WTC11 (cell line): ENCODE data around the gene CIBAR2. TPM values are rescaled to one million over a fixed set of nuclear protein-coding genes. Genes with fewer than 3 reads are reported as not detected.

Experiments
- ATAC-seq: fragments of 200-7000 bp; cut with Tn5 transposase; 2 replicates; pipeline ENCODE4 v1.10.0; 2021; ENCODE audit warnings: mild to moderate bottlenecking, moderate library complexity
- CTCF ChIA-PET: fragments of 300-600 bp; sonication (Branson Sonifier 250); formaldehyde crosslinking; loops from one replicate; lab custom pipeline; 2021; ENCODE audit warnings: antibody characterized with exemption; lab: Charles Lee
- POLR2A ChIA-PET: fragments of 350-600 bp; sonication (Branson Sonifier 250); formaldehyde crosslinking; loops from one replicate; lab custom pipeline; 2021; ENCODE audit warnings: antibody characterized with exemption; lab: Charles Lee
- DNase-seq: peaks from one replicate; pipeline ENCODE4 v3.0.0; 2021; ENCODE audit warnings: low spot score
- H3K27ac Mint-ChIP-seq: 2 replicates; pipeline ENCODE4 v1.8.0; 2021; ENCODE audit warnings: mixed read lengths
- H3K27me3 Mint-ChIP-seq: 2 replicates; pipeline ENCODE4 v1.8.0; 2021; ENCODE audit warnings: low read depth, mild to moderate bottlenecking, moderate library complexity, mixed read lengths
- H3K36me3 Mint-ChIP-seq: 2 replicates; pipeline ENCODE4 v1.8.0; 2021; ENCODE audit warnings: mixed read lengths
- H3K4me1 Mint-ChIP-seq: 2 replicates; pipeline ENCODE4 v1.8.0; 2022; ENCODE audit warnings: mixed read lengths
- H3K4me3 Mint-ChIP-seq: 2 replicates; pipeline ENCODE4 v1.8.0; 2021; ENCODE audit warnings: mild to moderate bottlenecking, moderate library complexity, mixed read lengths
- H3K9me3 Mint-ChIP-seq: 2 replicates; pipeline ENCODE4 v1.8.0; 2021; ENCODE audit warnings: mixed read lengths
- CREM ChIP-seq: sonication (generic); formaldehyde crosslinking; IDR thresholded peaks from 2 replicates; pipeline ENCODE4 v1.8.1; 2022; ENCODE audit warnings: mild to moderate bottlenecking, missing genetic modification reagents, moderate library complexity
- FOXP1 ChIP-seq: sonication (generic); formaldehyde crosslinking; IDR thresholded peaks from 2 replicates; pipeline ENCODE4 v1.8.0; 2022; ENCODE audit warnings: missing genetic modification reagents, mild to moderate bottlenecking, moderate library complexity, borderline replicate concordance
- JUN ChIP-seq: sonication (generic); formaldehyde crosslinking; IDR thresholded peaks from 2 replicates; pipeline ENCODE4 v1.8.0; 2023; ENCODE audit warnings: mild to moderate bottlenecking, missing genetic modification reagents
- NFATC4 ChIP-seq: fragments of 250-450 bp; sonication (Bioruptor Pico); IDR thresholded peaks from 2 replicates; pipeline ENCODE4 v1.9.0; 2021; ENCODE audit warnings: mild to moderate bottlenecking
- NR3C1 ChIP-seq: sonication (generic); formaldehyde crosslinking; conservative IDR thresholded peaks from 2 replicates; pipeline ENCODE4 v1.8.1; 2023; ENCODE audit warnings: low read depth, mild to moderate bottlenecking, missing genetic modification reagents
- RORB ChIP-seq: fragments of 250-450 bp; sonication (Bioruptor Pico); IDR thresholded peaks from 2 replicates; pipeline ENCODE4 v1.9.0; 2021; ENCODE audit warnings: mild to moderate bottlenecking
- SOX15 ChIP-seq: fragments of 250-450 bp; sonication (Bioruptor Pico); IDR thresholded peaks from 2 replicates; pipeline ENCODE4 v1.9.0; 2021; ENCODE audit warnings: mild to moderate bottlenecking
- TEAD1 ChIP-seq: sonication (generic); formaldehyde crosslinking; IDR thresholded peaks from 2 replicates; pipeline ENCODE4 v1.8.0; 2022; ENCODE audit warnings: mild to moderate bottlenecking, missing genetic modification reagents
- ZNF138 ChIP-seq: sonication (generic); formaldehyde crosslinking; conservative IDR thresholded peaks from 2 replicates; pipeline ENCODE4 v1.8.1; 2022; ENCODE audit warnings: mild to moderate bottlenecking, moderate library complexity, missing genetic modification reagents
- ZNF263 ChIP-seq: sonication (generic); formaldehyde crosslinking; IDR thresholded peaks from 2 replicates; pipeline ENCODE4 v1.8.1; 2022; ENCODE audit warnings: low read depth, mild to moderate bottlenecking, moderate library complexity, missing genetic modification reagents
- ZNF317 ChIP-seq: sonication (generic); formaldehyde crosslinking; IDR thresholded peaks from 2 replicates; pipeline ENCODE4 v1.8.1; 2023; ENCODE audit warnings: low read depth, mild to moderate bottlenecking, moderate library complexity, missing genetic modification reagents, borderline replicate concordance
- ZNF416 ChIP-seq: fragments of 250-450 bp; sonication (Bioruptor Pico); IDR thresholded peaks from 2 replicates; pipeline ENCODE4 v1.9.0; 2021; ENCODE audit warnings: mild to moderate bottlenecking, inconsistent platforms
- total RNA-seq: library from RNA; stranded (reverse); gene quantifications from 3 replicates; pipeline ENCODE4 v1.2.3, GENCODE V29; 2021
- TF ChIP-seq, protein P1 (sequence below): sonication (generic); formaldehyde crosslinking; IDR thresholded peaks from 2 replicates; pipeline ENCODE4 v1.8.1; 2022; ENCODE audit warnings: low read depth, mild to moderate bottlenecking, moderate library complexity, missing genetic modification reagents, borderline replicate concordance
- TF ChIP-seq, protein P2 (sequence below): sonication (generic); formaldehyde crosslinking; IDR thresholded peaks from 2 replicates; pipeline ENCODE4 v1.8.1; 2022; ENCODE audit warnings: missing genetic modification reagents, borderline replicate concordance
- TF ChIP-seq, protein P3 (sequence below): sonication (generic); formaldehyde crosslinking; IDR thresholded peaks from 2 replicates; pipeline ENCODE4 v1.8.1; 2022; ENCODE audit warnings: mild to moderate bottlenecking, moderate library complexity, missing genetic modification reagents
- TF ChIP-seq, protein P4 (sequence below): sonication (generic); formaldehyde crosslinking; IDR thresholded peaks from 2 replicates; pipeline ENCODE4 v1.8.0; 2022; ENCODE audit warnings: mild to moderate bottlenecking, missing genetic modification reagents
- TF ChIP-seq, protein P5 (sequence below): fragments of 200-600 bp; IDR thresholded peaks from 2 replicates; pipeline ENCODE4 v1.8.0; 2022; ENCODE audit warnings: antibody characterized with exemption

Gene CIBAR2
- total RNA-seq, 1 experiment from 2014 or later, result not detected

DNA sequence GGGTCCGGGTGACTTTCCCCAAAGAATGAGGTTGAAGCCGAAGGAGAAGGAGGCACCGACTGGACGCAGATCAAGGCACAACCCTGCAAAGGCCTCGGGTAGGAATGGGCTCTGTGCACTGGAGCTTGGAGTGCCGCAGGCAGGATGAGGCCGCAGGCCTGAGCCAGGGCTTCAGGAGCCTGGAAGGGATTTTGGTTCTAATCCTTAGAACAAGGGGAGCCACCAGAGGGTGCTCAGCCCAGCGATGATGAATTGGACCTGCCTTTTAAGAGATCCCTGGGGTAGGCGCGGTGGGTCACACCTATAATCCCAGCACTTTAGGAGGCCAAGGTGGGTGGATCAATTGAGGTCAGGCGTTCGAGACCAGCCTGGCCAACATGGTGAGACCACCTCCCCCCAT is 8.1 kb downstream of the CIBAR2 start (continued):
- TF ChIP-seq, protein P1, sequence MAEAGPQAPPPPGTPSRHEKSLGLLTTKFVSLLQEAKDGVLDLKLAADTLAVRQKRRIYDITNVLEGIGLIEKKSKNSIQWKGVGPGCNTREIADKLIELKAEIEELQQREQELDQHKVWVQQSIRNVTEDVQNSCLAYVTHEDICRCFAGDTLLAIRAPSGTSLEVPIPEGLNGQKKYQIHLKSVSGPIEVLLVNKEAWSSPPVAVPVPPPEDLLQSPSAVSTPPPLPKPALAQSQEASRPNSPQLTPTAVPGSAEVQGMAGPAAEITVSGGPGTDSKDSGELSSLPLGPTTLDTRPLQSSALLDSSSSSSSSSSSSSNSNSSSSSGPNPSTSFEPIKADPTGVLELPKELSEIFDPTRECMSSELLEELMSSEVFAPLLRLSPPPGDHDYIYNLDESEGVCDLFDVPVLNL (CRISPR knock-in tag), result no peak

DNA sequence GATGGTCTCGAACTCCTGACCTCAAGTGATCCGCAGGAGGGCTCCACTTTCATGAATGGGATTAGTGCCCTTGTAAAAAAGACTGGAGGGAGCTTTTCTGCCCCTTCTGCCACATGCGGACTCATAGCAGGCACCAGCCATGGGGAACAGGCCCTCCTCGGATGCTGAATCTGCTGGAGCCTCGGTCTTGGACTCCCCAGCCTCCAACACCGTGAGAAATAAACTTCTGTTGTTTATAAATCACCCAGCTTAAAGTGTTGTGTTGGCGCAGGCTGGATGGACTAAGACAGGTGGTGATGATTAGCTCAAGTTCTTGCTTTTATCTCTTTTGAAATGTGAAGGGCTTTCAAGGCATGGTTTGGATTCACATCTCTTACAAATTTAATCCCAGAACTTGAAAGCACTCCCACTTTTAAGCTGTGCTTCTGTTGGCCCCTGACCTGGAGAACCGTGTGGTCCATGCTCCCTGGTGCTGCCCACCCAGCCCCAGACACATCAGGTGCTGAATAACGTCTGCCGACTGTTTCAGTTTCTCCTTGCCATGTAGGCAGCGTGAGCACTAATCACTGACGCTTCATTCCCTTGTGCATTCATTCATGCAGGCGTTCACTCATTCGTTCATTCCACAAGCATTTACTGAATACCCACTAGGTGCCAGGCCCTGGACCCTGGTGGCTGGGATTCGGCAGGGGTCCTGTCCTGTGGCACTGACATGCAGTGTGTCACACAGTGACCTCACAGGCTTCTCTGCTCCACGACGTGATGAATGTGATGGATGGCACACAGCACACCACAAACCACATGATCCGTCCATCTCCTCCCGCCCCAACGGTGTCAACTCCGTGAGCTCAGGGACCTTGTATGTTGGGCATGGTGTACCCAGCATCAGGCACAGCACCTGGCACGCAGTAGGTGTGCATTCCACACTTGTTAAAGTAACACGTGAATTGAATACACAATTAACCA is 8.9 kb downstream of the CIBAR2 start:
- ChIA-PET CTCF (interaction anchor here (0.6 to 4.8 kb wide), 8 partner anchors 11 to 228 kb away, joined by 3 to 42 read pairs (median 6); no protein-coding TSS in a partner anchor), POLR2A (interaction anchor here (0.7 kb wide), 1 partner anchor 703 kb away, joined by 3 read pairs; no protein-coding TSS in a partner anchor)
- Mint-ChIP-seq H3K4me3 (no peak overlapping the region), H3K27ac (peak overlapping the region; percentile 38; the same call in 1 of the 2 replicates), H3K36me3 (no peaks in the 10 kb centered on the region), H3K4me1 (no peaks in the 10 kb centered on the region), H3K9me3 (no peaks in the 10 kb centered on the region), H3K27me3 (no peaks in the 10 kb centered on the region; the same call in 1 of the 2 replicates)
- ATAC-seq (no peak), DNase-seq (no peak)
- TF ChIP-seq, protein P2, sequence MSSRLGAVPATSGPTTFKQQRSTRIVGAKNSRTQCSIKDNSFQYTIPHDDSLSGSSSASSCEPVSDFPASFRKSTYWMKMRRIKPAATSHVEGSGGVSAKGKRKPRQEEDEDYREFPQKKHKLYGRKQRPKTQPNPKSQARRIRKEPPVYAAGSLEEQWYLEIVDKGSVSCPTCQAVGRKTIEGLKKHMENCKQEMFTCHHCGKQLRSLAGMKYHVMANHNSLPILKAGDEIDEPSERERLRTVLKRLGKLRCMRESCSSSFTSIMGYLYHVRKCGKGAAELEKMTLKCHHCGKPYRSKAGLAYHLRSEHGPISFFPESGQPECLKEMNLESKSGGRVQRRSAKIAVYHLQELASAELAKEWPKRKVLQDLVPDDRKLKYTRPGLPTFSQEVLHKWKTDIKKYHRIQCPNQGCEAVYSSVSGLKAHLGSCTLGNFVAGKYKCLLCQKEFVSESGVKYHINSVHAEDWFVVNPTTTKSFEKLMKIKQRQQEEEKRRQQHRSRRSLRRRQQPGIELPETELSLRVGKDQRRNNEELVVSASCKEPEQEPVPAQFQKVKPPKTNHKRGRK (CRISPR knock-in tag), result no peak
- TF ChIP-seq ZNF263 (CRISPR knock-in tag) (no peak), NFATC4 (CRISPR knock-in tag) (no peak), CREM (CRISPR knock-in tag) (no peak), ZNF317 (CRISPR knock-in tag) (no peak), SOX15 (CRISPR knock-in tag) (no peak), TEAD1 (CRISPR knock-in tag) (no peak), ZNF138 (CRISPR knock-in tag) (no peak)
- TF ChIP-seq, protein P3, sequence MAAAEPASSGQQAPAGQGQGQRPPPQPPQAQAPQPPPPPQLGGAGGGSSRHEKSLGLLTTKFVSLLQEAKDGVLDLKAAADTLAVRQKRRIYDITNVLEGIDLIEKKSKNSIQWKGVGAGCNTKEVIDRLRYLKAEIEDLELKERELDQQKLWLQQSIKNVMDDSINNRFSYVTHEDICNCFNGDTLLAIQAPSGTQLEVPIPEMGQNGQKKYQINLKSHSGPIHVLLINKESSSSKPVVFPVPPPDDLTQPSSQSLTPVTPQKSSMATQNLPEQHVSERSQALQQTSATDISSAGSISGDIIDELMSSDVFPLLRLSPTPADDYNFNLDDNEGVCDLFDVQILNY, result no peak
- TF ChIP-seq, protein P1 (CRISPR knock-in tag), result no peak
- TF ChIP-seq, protein P4, sequence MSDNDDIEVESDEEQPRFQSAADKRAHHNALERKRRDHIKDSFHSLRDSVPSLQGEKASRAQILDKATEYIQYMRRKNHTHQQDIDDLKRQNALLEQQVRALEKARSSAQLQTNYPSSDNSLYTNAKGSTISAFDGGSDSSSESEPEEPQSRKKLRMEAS (CRISPR knock-in tag), result no peak
- TF ChIP-seq, protein P5, sequence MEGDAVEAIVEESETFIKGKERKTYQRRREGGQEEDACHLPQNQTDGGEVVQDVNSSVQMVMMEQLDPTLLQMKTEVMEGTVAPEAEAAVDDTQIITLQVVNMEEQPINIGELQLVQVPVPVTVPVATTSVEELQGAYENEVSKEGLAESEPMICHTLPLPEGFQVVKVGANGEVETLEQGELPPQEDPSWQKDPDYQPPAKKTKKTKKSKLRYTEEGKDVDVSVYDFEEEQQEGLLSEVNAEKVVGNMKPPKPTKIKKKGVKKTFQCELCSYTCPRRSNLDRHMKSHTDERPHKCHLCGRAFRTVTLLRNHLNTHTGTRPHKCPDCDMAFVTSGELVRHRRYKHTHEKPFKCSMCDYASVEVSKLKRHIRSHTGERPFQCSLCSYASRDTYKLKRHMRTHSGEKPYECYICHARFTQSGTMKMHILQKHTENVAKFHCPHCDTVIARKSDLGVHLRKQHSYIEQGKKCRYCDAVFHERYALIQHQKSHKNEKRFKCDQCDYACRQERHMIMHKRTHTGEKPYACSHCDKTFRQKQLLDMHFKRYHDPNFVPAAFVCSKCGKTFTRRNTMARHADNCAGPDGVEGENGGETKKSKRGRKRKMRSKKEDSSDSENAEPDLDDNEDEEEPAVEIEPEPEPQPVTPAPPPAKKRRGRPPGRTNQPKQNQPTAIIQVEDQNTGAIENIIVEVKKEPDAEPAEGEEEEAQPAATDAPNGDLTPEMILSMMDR, result no peak

DNA sequence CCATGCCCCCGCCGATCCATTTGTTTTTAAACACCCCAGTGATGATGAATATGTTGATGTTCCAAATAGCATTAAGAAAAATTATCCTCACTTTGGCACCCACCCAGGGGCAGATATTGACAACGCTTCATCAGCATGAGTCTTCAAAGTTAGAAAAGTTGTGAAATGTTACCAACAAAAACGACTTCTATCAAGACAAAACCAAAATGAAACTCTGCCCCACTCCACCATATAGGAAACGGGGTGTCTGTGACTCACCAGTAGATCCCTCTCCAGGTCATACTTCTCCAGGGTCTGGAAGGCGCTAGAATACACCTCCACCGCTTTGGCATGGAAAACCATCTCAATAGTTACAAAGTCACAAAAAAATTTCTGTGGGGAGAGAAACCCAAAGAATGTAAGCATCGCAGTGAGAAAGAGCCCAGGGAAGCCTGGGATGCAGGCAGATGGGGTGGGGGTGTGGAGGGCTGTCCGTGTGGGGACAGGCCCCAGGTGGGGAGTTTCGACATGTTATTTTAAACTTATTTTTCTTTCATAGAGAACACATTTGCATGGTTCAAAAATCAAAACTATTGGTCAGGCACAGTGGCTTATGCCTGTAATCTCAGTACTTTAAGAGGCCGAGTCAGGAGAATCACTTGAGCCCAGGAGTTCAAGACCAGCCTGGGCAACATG is 10.2 kb downstream of the CIBAR2 start:
- ATAC-seq, result no peak
- Mint-ChIP-seq H3K9me3 (no peaks in the 10 kb centered on the region), H3K27ac (no peak overlapping the region)

More for the DNA sequence above, 10.2 kb downstream of the CIBAR2 start:
- DNase-seq, result no peak
- ChIA-PET CTCF (interaction anchor here (1.0 to 4.8 kb wide), 3 partner anchors 13 to 74 kb away, joined by 3 to 42 read pairs (median 9); partner anchors contain the start of gene KIAA0513), POLR2A (no interaction called here)
- Mint-ChIP-seq H3K4me1 (no peaks in the 10 kb centered on the region), H3K4me3 (no peak overlapping the region), H3K27me3 (no peaks in the 10 kb centered on the region; the same call in 1 of the 2 replicates), H3K36me3 (no peaks in the 10 kb centered on the region)
- no peak for TF ChIP-seq NFATC4 (CRISPR knock-in tag)
- no peak for TF ChIP-seq JUN (CRISPR knock-in tag)
- no peak for TF ChIP-seq RORB (CRISPR knock-in tag)
- no peak for TF ChIP-seq NR3C1 (CRISPR knock-in tag)
- TF ChIP-seq FOXP1, result no peak
- TF ChIP-seq, protein P5, result no peak
- no peak for TF ChIP-seq ZNF416
- no peak for TF ChIP-seq TEAD1 (CRISPR knock-in tag)
